ENCODE data around the gene NIN.

Gene NIN

GRCh38 chr14:50762001-50762930 is 68.7 kb downstream of the NIN start:
- DNase-seq (ENCODE audit: low spot score), result no peak

GRCh38 chr14:50759800-50760543 is 71.0 kb downstream of the NIN start:
- DNase-seq (ENCODE audit: low spot score), result no peak

GRCh38 chr14:50758945-50759344 is 72.0 kb downstream of the NIN start:
- DNase-seq (ENCODE audit: low spot score), result no peak

GRCh38 chr14:50758305-50758704 is 72.7 kb downstream of the NIN start:
- DNase-seq (ENCODE audit: low spot score), result no peak

GRCh38 chr14:50757702-50758101 is 73.3 kb downstream of the NIN start:
- no peak for DNase-seq (ENCODE audit: low spot score)

- no peak for DNase-seq (ENCODE audit: low spot score)
Measured at GRCh38 chr14:50756300-50756699, 74.7 kb downstream of the NIN start.

- DNase-seq (ENCODE audit: low spot score), result no peak
Measured at GRCh38 chr14:50750323-50750722, 80.6 kb downstream of the NIN start.

- DNase-seq (ENCODE audit: low spot score), result no peak
Measured at GRCh38 chr14:50745401-50746058, 85.4 kb downstream of the NIN start.

GRCh38 chr14:50744231-50744630 is 86.7 kb downstream of the NIN start:
- DNase-seq (ENCODE audit: low spot score), result no peak

GRCh38 chr14:50741567-50741966 is 89.4 kb downstream of the NIN start:
- no peak for DNase-seq (ENCODE audit: low spot score)

- DNase-seq (ENCODE audit: low spot score), result no peak
Measured at GRCh38 chr14:50740856-50741255, 90.1 kb downstream of the NIN start.

GRCh38 chr14:50739186-50739585 is 91.8 kb downstream of the NIN start:
- DNase-seq (ENCODE audit: low spot score), result no peak

GRCh38 chr14:50736932-50737419 is 94.0 kb downstream of the NIN start:
- no peak for DNase-seq (ENCODE audit: low spot score)

GRCh38 chr14:50734950-50735695 is 95.8 kb downstream of the NIN start:
- no peak for DNase-seq (ENCODE audit: low spot score)

GRCh38 chr14:50733494-50733893 is 97.5 kb downstream of the NIN start:
- no peak for DNase-seq (ENCODE audit: low spot score)

GRCh38 chr14:50728836-50729235 is 102.1 kb downstream of the NIN start:
- DNase-seq (ENCODE audit: low spot score), result no peak

- DNase-seq (ENCODE audit: low spot score), result no peak
Measured at GRCh38 chr14:50726372-50727107, 104.4 kb downstream of the NIN start.

- DNase-seq (ENCODE audit: low spot score), result no peak
Measured at GRCh38 chr14:50725761-50726160, 105.2 kb downstream of the NIN start.

- no peak for DNase-seq (ENCODE audit: low spot score)
Measured at GRCh38 chr14:50719911-50720759, 110.8 kb downstream of the NIN start.

GRCh38 chr14:50718949-50719348 is 112.0 kb downstream of the NIN start:
- DNase-seq (ENCODE audit: low spot score), result no peak

All from hematopoietic multipotent progenitor cell treated with erythropoietin and hydrocortisone succinate and interleukin-3 and kit ligand, for 17 days (in vitro differentiated cells).